Tibial artery (tissue), 4 donors: Measurements from ENCODE around the gene SLC38A11.

ENCODE experiments used
- DNase-seq, 2 donors: peaks; one replicate each; pipeline ENCODE4 v3.0.0-alpha.2; 2019
- H3K27ac ChIP-seq, 2 donors: fragments of 200-600 bp; sonication (generic) in 1 of 2; 1 replicate in 1 of 2; 2 replicates in 1 of 2; pipeline ENCODE4 v1.5.1; 2018 to 2019; ENCODE audit warnings: mild to moderate bottlenecking in 1 of 2
- H3K27me3 ChIP-seq, 2 donors: fragments of 200-600 bp; sonication (generic) in 1 of 2; one replicate each; pipeline versions ENCODE4 v1.5.1 to v1.6.0; 2016 to 2019
- H3K36me3 ChIP-seq, 3 donors: fragments of 200-600 bp; sonication (generic) in 2 of 3; one replicate each; pipeline ENCODE4 v1.5.1; 2016 to 2019; ENCODE audit warnings: mild to moderate bottlenecking in 2 of 3
- H3K4me1 ChIP-seq, 4 donors: fragments of 200-600 bp; sonication (generic) in 2 of 4; 1 replicate in 3 of 4; 2 replicates in 1 of 4; pipeline ENCODE4 v1.5.1; 2016 to 2019
- H3K4me3 ChIP-seq, 2 donors: fragments of 200-600 bp; sonication (generic) in 1 of 2; 1 replicate in 1 of 2; 2 replicates in 1 of 2; pipeline ENCODE4 v1.5.1; 2018 to 2019; ENCODE audit warnings: mild to moderate bottlenecking in 2 of 2
- H3K9me3 ChIP-seq, 3 donors: fragments of 200-600 bp; sonication (generic) in 1 of 3; one replicate each; pipeline ENCODE4 v1.5.1; 2016 to 2019
- CTCF ChIP-seq, 2 experiments: fragments of 200-600 bp in 1 of 2; fragments of 450-650 bp in 1 of 2; IDR thresholded peaks; one replicate each; pipeline ENCODE4 v1.5.1; 2017 to 2019; ENCODE audit warnings: antibody characterized with exemption in 2 of 2, mild to moderate bottlenecking in 1 of 2, moderate library complexity in 1 of 2
- intact Hi-C: fragments of 100-400 bp; cut with DNase I; formaldehyde crosslinking; loops from one replicate; pipeline ENCODE4 v1.15.0; 2023; ENCODE audit warnings: low total_unique reads

Gene SLC38A11

GRCh38 chr2:164877927-164878326 is 77.4 kb downstream of the SLC38A11 start:
- H3K36me3 ChIP-seq, result no peaks in the 10 kb centered on the region
- intact Hi-C loops, result no loop called here

GRCh38 chr2:164877169-164877568 is 78.2 kb downstream of the SLC38A11 start:
- peaks cover 0 to 31% (median 6%) of the 10 kb centered on the region in 4 donors for H3K4me1 ChIP-seq

More at GRCh38 chr2:164877927-164878326, 77.4 kb downstream of the SLC38A11 start:
- Histone ChIP-seq H3K4me1 (peaks cover 0 to 36% (median 7%) of the 10 kb centered on the region in 4 donors), H3K4me3 (no peak overlapping the region), H3K9me3 (no peaks in the 10 kb centered on the region), H3K27ac (no peak overlapping the region), H3K27me3 (no peaks in the 10 kb centered on the region)
- no peak for TF ChIP-seq CTCF (IDR thresholded peaks at IDR 0.05)
- no peak for DNase-seq

GRCh38 chr2:164875334-164876205 is 79.8 kb downstream of the SLC38A11 start:
- no peak overlapping the region for H3K27ac ChIP-seq
- no peak for DNase-seq
- no peaks in the 10 kb centered on the region for H3K9me3 ChIP-seq
- H3K4me1 ChIP-seq, result peaks cover 0 to 18% (median 4%) of the 10 kb centered on the region in 4 donors
- no peak for TF ChIP-seq CTCF (IDR thresholded peaks at IDR 0.05)
- intact Hi-C loops, result no loop called here
- no peaks in the 10 kb centered on the region for H3K27me3 ChIP-seq
- no peaks in the 10 kb centered on the region for H3K36me3 ChIP-seq
- no peak overlapping the region for H3K4me3 ChIP-seq

More at GRCh38 chr2:164877169-164877568, 78.2 kb downstream of the SLC38A11 start:
- intact Hi-C loops, result no loop called here
- no peak overlapping the region for H3K4me3 ChIP-seq
- no peak overlapping the region for H3K27ac ChIP-seq
- H3K36me3 ChIP-seq, result no peaks in the 10 kb centered on the region
- no peaks in the 10 kb centered on the region for H3K27me3 ChIP-seq
- no peaks in the 10 kb centered on the region for H3K9me3 ChIP-seq
- no peak for DNase-seq
- TF ChIP-seq CTCF (IDR thresholded peaks at IDR 0.05), result no peak

- DNase-seq, result no peak
- no peaks in the 10 kb centered on the region for H3K27me3 ChIP-seq
- H3K4me1 ChIP-seq, result peaks cover 0 to 2% (median under 1%) of the 10 kb centered on the region in 4 donors
- intact Hi-C loops, result no loop called here
- no peak for TF ChIP-seq CTCF (IDR thresholded peaks at IDR 0.05)
- no peak overlapping the region for H3K4me3 ChIP-seq
- no peaks in the 10 kb centered on the region for H3K9me3 ChIP-seq
- H3K27ac ChIP-seq, result no peak overlapping the region
- H3K36me3 ChIP-seq, result no peaks in the 10 kb centered on the region
These were observed 82.0 kb downstream of the SLC38A11 start for GRCh38 chr2:164873210-164873908.

GRCh38 chr2:164871404-164871803 is 83.9 kb downstream of the SLC38A11 start:
- Histone ChIP-seq H3K4me3 (no peak overlapping the region), H3K27ac (no peak overlapping the region), H3K36me3 (no peaks in the 10 kb centered on the region), H3K9me3 (no peaks in the 10 kb centered on the region), H3K4me1 (no peaks in the 10 kb centered on the region), H3K27me3 (no peaks in the 10 kb centered on the region)
- intact Hi-C loops, result no loop called here
- TF ChIP-seq CTCF (IDR thresholded peaks at IDR 0.05), result no peak
- DNase-seq, result no peak
